Stomach smooth muscle (tissue), 2 donors: ENCODE data around the gene SELENOO.
"Not testable (repeated sequence)": the region's sequence is repeated elsewhere in the genome, so short reads cannot be mapped to it uniquely, and the experiment has no call there.

ENCODE experiments used
- H3K27ac ChIP-seq: one replicate; pipeline ENCODE4 v1.7.0; 2013; ENCODE audit warnings: mild to moderate bottlenecking, low read length, inconsistent platforms
- H3K27me3 ChIP-seq, 2 donors: one replicate each; pipeline ENCODE4 v1.7.0; 2013; ENCODE audit warnings: low read length in 2 of 2; ENCODE audit not compliant: insufficient read depth in 2 of 2, control insufficient read depth in 1 of 2
- H3K36me3 ChIP-seq, 2 donors: one replicate each; pipeline ENCODE4 v1.7.0; 2013; ENCODE audit warnings: low read length in 2 of 2; ENCODE audit not compliant: control insufficient read depth in 2 of 2, insufficient read depth in 2 of 2
- H3K4me1 ChIP-seq: one replicate; pipeline ENCODE4 v1.7.0; 2013; ENCODE audit warnings: low read length; ENCODE audit not compliant: control insufficient read depth, insufficient read depth
- H3K4me3 ChIP-seq, 2 donors: one replicate each; pipeline ENCODE4 v1.7.0; 2013; ENCODE audit warnings: low read length in 2 of 2
- H3K9ac ChIP-seq, 2 donors: one replicate each; pipeline ENCODE4 v1.7.0; 2013; ENCODE audit warnings: low read length in 2 of 2, mild to moderate bottlenecking in 1 of 2
- H3K9me3 ChIP-seq, 2 donors: one replicate each; pipeline ENCODE4 v1.7.0; 2013; ENCODE audit warnings: low read length in 2 of 2; ENCODE audit not compliant: control insufficient read depth in 2 of 2
- donor health status: healthy.
- donor health status: Pancreatic carcinoma.

SELENOO gene

GRCh38 chr22:50167689-50168489 is 32.9 kb upstream of the SELENOO start:
- no peaks in the 10 kb centered on the region for H3K36me3 ChIP-seq
- H3K9ac ChIP-seq, result no peak overlapping the region
- no peaks in the 10 kb centered on the region for H3K9me3 ChIP-seq
- H3K4me3 ChIP-seq, result no peak overlapping the region
- peaks cover 10% of the 10 kb centered on the region for H3K4me1 ChIP-seq
- H3K27ac ChIP-seq, result no peak overlapping the region
- peaks cover 19% of the 10 kb centered on the region in 2 donors for H3K27me3 ChIP-seq

GRCh38 chr22:50168490-50169180 is 32.2 kb upstream of the SELENOO start:
- not testable (repeated sequence) for H3K4me3 ChIP-seq, H3K4me1 ChIP-seq, H3K9ac ChIP-seq, H3K27ac ChIP-seq, H3K36me3 ChIP-seq, H3K9me3 ChIP-seq
- peaks cover 20 to 23% of the 10 kb centered on the region in 2 donors for H3K27me3 ChIP-seq

GRCh38 chr22:50169181-50169759 is 31.5 kb upstream of the SELENOO start:
- peaks cover 25 to 26% of the 10 kb centered on the region in 2 donors for H3K27me3 ChIP-seq
- no peak overlapping the region for H3K27ac ChIP-seq
- no peak overlapping the region for H3K4me3 ChIP-seq

GRCh38 chr22:50169774-50170341 is 31.0 kb upstream of the SELENOO start:
- no peaks in the 10 kb centered on the region for H3K9me3 ChIP-seq
- H3K9ac ChIP-seq, result no peak overlapping the region
- no peaks in the 10 kb centered on the region for H3K36me3 ChIP-seq
- H3K4me3 ChIP-seq, result peak overlapping the region in 1 of 2 donors; percentile 52
- peaks cover 24 to 26% of the 10 kb centered on the region in 2 donors for H3K27me3 ChIP-seq
- H3K27ac ChIP-seq, result no peak overlapping the region
- H3K4me1 ChIP-seq, result peaks cover 10% of the 10 kb centered on the region

More at GRCh38 chr22:50169181-50169759, 31.5 kb upstream of the SELENOO start:
- H3K9ac ChIP-seq, result no peak overlapping the region
- peaks cover 10% of the 10 kb centered on the region for H3K4me1 ChIP-seq
- H3K36me3 ChIP-seq, result no peaks in the 10 kb centered on the region
- H3K9me3 ChIP-seq, result no peaks in the 10 kb centered on the region

GRCh38 chr22:50170453-50171318 is 30.1 kb upstream of the SELENOO start, which contains the start of gene PANX2:
Gene PANX2 (plus strand): TSS chr22:50170731. CDS start chr22:50170731, 0 bp downstream.
- no peak within 1 kb of the TSS for H3K9ac ChIP-seq
- H3K4me1 ChIP-seq, result peaks cover 10% of the 10 kb centered on the region
- no peaks in the 10 kb centered on the region for H3K36me3 ChIP-seq
- peak within 1 kb of the TSS in 1 of 2 donors; percentile 59 for H3K4me3 ChIP-seq
- no peaks in the 10 kb centered on the region for H3K9me3 ChIP-seq
- no peak within 1 kb of the TSS for H3K27ac ChIP-seq
- H3K27me3 ChIP-seq, result peaks cover 24 to 26% of the 10 kb centered on the region in 2 donors

GRCh38 chr22:50171319-50171964 is 29.4 kb upstream of the SELENOO start:
- H3K36me3 ChIP-seq, result no peaks in the 10 kb centered on the region
- no peaks in the 10 kb centered on the region for H3K9me3 ChIP-seq
- no peak overlapping the region for H3K27ac ChIP-seq
- H3K27me3 ChIP-seq, result peaks cover 24 to 26% of the 10 kb centered on the region in 2 donors
- H3K4me1 ChIP-seq, result peaks cover 10% of the 10 kb centered on the region
- no peak overlapping the region for H3K9ac ChIP-seq
- no peak overlapping the region for H3K4me3 ChIP-seq

- Histone ChIP-seq H3K27me3 (peaks cover 24 to 26% of the 10 kb centered on the region in 2 donors), H3K4me3 (no peak overlapping the region), H3K4me1 (peaks cover 10% of the 10 kb centered on the region), H3K36me3 (no peaks in the 10 kb centered on the region), H3K27ac (no peak overlapping the region), H3K9ac (no peak overlapping the region), H3K9me3 (no peaks in the 10 kb centered on the region)
Observed at GRCh38 chr22:50171965-50172421, 28.8 kb upstream of the SELENOO start.

GRCh38 chr22:50173311-50173982 is 27.4 kb upstream of the SELENOO start:
- Histone ChIP-seq H3K27ac (no peak overlapping the region), H3K9me3 (no peaks in the 10 kb centered on the region)

GRCh38 chr22:50173983-50174355 is 26.8 kb upstream of the SELENOO start:
- Histone ChIP-seq H3K4me1 (peaks cover 10% of the 10 kb centered on the region), H3K9ac (no peak overlapping the region), H3K9me3 (no peaks in the 10 kb centered on the region), H3K27me3 (peaks cover 26 to 27% of the 10 kb centered on the region in 2 donors), H3K36me3 (no peaks in the 10 kb centered on the region), H3K4me3 (no peak overlapping the region), H3K27ac (no peak overlapping the region)

More at GRCh38 chr22:50173311-50173982, 27.4 kb upstream of the SELENOO start:
- Histone ChIP-seq H3K27me3 (peaks cover 26 to 28% of the 10 kb centered on the region in 2 donors), H3K4me3 (no peak overlapping the region), H3K4me1 (peaks cover 10% of the 10 kb centered on the region), H3K9ac (no peak overlapping the region), H3K36me3 (no peaks in the 10 kb centered on the region)
